Endothelial cell (in vitro differentiated cells): Measurements from ENCODE around the gene PTPRM. TPM values are rescaled to one million over a fixed set of nuclear protein-coding genes. Genes with fewer than 3 reads are reported as not detected.
A peak's percentile ranks its signal among the peaks of the same experiment; 100 is the strongest.

Experiments
- DNase-seq: peaks from one replicate; pipeline ENCODE4 v3.0.0; 2021; ENCODE audit warnings: low spot score
- H3K27ac Mint-ChIP-seq: one replicate; pipeline ENCODE4 v1.8.0; 2021; ENCODE audit warnings: mixed read lengths, inconsistent platforms; ENCODE audit not compliant: unreplicated experiment
- H3K27me3 Mint-ChIP-seq: one replicate; pipeline ENCODE4 v1.8.0; 2021; ENCODE audit warnings: mild to moderate bottlenecking, moderate library complexity, mixed read lengths, inconsistent platforms; ENCODE audit not compliant: unreplicated experiment
- H3K36me3 Mint-ChIP-seq: one replicate; pipeline ENCODE4 v1.8.0; 2021; ENCODE audit warnings: mild to moderate bottlenecking, low read depth, mixed read lengths, inconsistent platforms; ENCODE audit not compliant: unreplicated experiment
- H3K4me1 Mint-ChIP-seq: one replicate; pipeline ENCODE4 v1.8.0; 2021; ENCODE audit warnings: mild to moderate bottlenecking, mixed read lengths, inconsistent platforms; ENCODE audit not compliant: unreplicated experiment
- H3K4me3 Mint-ChIP-seq: one replicate; pipeline ENCODE4 v1.8.0; 2021; ENCODE audit warnings: mild to moderate bottlenecking, mixed read lengths, inconsistent platforms; ENCODE audit not compliant: unreplicated experiment
- H3K9me3 Mint-ChIP-seq: one replicate; pipeline ENCODE4 v1.8.0; 2021; ENCODE audit warnings: mixed read lengths, inconsistent platforms; ENCODE audit not compliant: unreplicated experiment
- total RNA-seq: library from RNA; stranded (reverse); fragmentation: NEBNext Ultra II Directional; extraction: Animal tissue kit (Norgen Biotek cat#: 25700); gene quantifications from one replicate; pipeline ENCODE4 v1.2.1, GENCODE V29; 2021; ENCODE audit not compliant: unreplicated experiment
- TF ChIP-seq, protein P1 (sequence below): fragments of 200-600 bp; sonication (generic); IDR thresholded peaks from one replicate; pipeline ENCODE4 v1.5.0; 2021; ENCODE audit warnings: antibody characterized with exemption; ENCODE audit not compliant: unreplicated experiment

The PTPRM gene
- total RNA-seq, 1 donor from 2014 or later, result 284 TPM

DNA sequence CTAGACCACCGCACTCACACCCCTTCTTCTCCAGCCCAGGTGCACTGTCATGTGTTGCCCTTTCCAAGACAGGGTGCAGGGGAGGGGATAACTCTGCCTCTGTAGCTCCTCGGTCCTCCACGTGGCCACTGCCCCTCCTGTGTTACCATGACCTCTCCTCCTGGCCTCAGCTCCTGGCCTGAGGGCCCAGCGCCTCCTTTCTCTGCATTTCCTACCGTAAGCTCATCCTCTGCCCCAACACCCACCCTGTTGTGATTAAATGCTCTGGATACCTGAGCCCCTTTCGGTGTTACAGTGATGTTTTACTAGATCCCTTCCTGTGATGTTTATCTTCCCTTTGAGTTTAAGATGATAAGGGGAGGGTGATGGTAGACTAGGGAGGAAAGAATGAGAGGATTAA lies 242.3 kb downstream of the PTPRM start:
- Mint-ChIP-seq H3K27me3 (peaks cover 2% of the 10 kb centered on the region), H3K36me3 (peaks cover 24% of the 10 kb centered on the region), H3K4me1 (peaks cover 28% of the 10 kb centered on the region), H3K4me3 (peak overlapping the region; percentile 48), H3K27ac (peak overlapping the region; percentile 32), H3K9me3 (peaks cover 6% of the 10 kb centered on the region)
- no peak for DNase-seq
- TF ChIP-seq, protein P1, sequence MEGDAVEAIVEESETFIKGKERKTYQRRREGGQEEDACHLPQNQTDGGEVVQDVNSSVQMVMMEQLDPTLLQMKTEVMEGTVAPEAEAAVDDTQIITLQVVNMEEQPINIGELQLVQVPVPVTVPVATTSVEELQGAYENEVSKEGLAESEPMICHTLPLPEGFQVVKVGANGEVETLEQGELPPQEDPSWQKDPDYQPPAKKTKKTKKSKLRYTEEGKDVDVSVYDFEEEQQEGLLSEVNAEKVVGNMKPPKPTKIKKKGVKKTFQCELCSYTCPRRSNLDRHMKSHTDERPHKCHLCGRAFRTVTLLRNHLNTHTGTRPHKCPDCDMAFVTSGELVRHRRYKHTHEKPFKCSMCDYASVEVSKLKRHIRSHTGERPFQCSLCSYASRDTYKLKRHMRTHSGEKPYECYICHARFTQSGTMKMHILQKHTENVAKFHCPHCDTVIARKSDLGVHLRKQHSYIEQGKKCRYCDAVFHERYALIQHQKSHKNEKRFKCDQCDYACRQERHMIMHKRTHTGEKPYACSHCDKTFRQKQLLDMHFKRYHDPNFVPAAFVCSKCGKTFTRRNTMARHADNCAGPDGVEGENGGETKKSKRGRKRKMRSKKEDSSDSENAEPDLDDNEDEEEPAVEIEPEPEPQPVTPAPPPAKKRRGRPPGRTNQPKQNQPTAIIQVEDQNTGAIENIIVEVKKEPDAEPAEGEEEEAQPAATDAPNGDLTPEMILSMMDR, result no peak

DNA sequence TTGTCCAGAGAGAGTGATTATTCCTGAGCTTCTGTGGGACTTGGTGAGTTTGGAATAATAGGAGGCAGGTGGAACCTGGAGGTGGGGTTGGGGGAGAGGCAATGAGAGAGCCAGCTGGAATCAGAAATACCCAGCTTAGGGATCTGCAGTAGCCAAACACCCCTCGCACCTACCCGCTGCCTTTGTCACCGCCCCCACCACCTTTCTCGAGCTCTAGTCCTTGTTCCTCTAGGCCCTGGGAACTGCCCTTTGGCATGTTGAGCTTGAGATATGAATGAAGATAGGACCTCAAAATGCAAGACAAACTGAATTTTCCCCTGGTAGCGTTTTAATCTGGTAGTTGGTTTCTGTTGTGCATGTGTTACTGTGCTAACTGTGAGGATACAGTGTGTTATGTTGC lies 242.9 kb downstream of the PTPRM start:
- DNase-seq, result no peak
- Mint-ChIP-seq H3K27me3 (peaks cover 2% of the 10 kb centered on the region), H3K4me1 (peaks cover 28% of the 10 kb centered on the region), H3K9me3 (peaks cover 11% of the 10 kb centered on the region), H3K27ac (no peak overlapping the region), H3K4me3 (no peak overlapping the region), H3K36me3 (peaks cover 29% of the 10 kb centered on the region)
- TF ChIP-seq, protein P1, result no peak

DNA sequence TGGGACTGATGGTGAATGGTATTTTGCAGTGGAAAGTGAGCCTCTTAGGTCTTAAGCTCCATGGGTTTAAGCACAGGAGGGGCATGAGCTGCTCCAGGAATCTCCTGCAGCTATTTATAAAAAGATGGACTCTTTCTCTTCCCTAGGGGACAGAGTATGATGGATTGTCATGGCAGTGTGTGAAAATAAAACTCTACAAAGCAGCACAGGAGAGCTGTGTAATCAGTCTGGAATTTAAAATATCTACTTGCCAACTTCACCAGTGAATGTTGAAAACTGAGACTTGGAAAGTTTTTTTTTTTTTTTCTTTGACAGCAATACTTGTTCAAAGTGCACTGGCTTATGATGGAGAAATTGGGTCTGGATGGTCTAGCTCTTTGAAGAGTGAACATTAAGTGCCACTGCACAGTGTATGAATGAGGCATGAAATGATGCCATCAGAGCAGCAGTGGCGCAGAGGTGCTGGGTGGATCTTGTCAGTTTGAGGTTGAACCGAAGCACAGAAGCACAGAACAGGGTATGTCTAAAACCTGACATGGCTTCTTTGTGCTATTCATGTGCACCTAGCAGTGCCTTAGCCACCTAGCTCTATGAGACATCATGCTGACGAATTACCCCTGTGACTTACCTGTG lies 245.4 kb downstream of the PTPRM start:
- Mint-ChIP-seq H3K36me3 (peaks cover 33% of the 10 kb centered on the region), H3K9me3 (peaks cover 16% of the 10 kb centered on the region), H3K4me3 (no peak overlapping the region), H3K27ac (no peak overlapping the region), H3K27me3 (peaks cover 3% of the 10 kb centered on the region), H3K4me1 (peaks cover 20% of the 10 kb centered on the region)
- TF ChIP-seq, protein P1, result no peak
- no peak for DNase-seq

DNA sequence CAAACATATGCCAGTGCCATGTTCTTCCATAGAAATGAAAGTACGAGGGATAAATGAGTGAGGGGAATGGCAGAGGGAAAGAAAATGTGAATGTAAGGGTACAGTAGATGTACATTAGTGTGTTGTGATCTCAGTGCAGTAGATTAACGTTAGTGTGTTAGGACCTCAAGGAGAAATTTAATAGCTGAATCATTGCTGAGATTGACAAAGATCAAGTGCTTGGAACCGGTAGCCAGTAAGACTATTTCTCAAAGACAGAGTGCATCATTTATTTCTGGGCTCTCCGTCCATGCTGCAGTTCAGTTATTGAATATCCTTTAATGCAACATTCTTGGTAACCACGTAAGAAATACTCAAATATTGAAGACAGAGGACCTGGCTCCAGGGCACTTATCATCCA lies 246.0 kb downstream of the PTPRM start:
- Mint-ChIP-seq H3K36me3 (peaks cover 33% of the 10 kb centered on the region), H3K4me3 (no peak overlapping the region), H3K9me3 (peaks cover 16% of the 10 kb centered on the region), H3K27ac (no peak overlapping the region), H3K4me1 (peaks cover 16% of the 10 kb centered on the region), H3K27me3 (peaks cover 3% of the 10 kb centered on the region)
- TF ChIP-seq, protein P1, result no peak
- DNase-seq, result no peak

DNA sequence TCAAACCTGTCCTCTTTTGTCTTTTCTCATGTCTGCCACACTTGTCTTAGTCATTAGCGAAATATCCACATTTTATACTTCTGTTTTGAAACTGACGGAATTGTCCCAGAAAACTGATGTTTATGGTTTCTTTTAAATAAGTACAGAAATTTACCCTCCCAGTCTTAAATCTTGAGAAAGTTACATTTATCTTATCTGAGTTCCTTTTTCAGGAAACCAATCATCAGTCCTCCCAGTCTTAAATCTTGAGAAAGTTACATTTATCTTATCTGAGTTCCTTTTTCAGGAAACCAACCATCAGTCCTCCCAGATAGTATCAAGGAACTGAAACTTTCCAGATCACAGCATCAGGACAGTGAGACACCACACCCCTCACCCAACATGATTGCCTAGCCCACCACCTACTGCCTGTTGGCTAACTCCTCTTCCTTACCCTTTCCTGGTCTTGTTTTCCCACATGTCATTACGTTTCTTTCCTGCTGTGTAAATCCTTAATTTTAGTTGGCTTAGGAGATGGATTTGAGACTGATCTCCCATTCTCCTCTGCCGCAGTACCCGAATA lies 247.7 kb downstream of the PTPRM start:
- Mint-ChIP-seq H3K27me3 (peaks cover 3% of the 10 kb centered on the region), H3K27ac (no peak overlapping the region), H3K4me1 (peaks cover 3% of the 10 kb centered on the region), H3K4me3 (peak overlapping the region; percentile 45), H3K9me3 (peaks cover 16% of the 10 kb centered on the region), H3K36me3 (peaks cover 30% of the 10 kb centered on the region)
- TF ChIP-seq, protein P1, result no peak
- DNase-seq, result no peak
